ENCODE results near the gene SLC6A4.

GRCh38 chr17:30225112-30225511, 10.4 kb downstream of the SLC6A4 start:
- TF ChIP-seq CTCF (conservative IDR thresholded peaks at IDR 0.05) (no peak), ZFX (IDR thresholded peaks at IDR 0.05) (no peak)

Measured in C4-2B (cell line).